NCI-H146 (cell line): ENCODE results near the gene PDIA6.

Source experiments
- DNase-seq: peaks from one replicate; lab custom pipeline; 2025; lab: John Stamatoyannopoulos, UW

Gene PDIA6, protein sequence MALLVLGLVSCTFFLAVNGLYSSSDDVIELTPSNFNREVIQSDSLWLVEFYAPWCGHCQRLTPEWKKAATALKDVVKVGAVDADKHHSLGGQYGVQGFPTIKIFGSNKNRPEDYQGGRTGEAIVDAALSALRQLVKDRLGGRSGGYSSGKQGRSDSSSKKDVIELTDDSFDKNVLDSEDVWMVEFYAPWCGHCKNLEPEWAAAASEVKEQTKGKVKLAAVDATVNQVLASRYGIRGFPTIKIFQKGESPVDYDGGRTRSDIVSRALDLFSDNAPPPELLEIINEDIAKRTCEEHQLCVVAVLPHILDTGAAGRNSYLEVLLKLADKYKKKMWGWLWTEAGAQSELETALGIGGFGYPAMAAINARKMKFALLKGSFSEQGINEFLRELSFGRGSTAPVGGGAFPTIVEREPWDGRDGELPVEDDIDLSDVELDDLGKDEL

DNA sequence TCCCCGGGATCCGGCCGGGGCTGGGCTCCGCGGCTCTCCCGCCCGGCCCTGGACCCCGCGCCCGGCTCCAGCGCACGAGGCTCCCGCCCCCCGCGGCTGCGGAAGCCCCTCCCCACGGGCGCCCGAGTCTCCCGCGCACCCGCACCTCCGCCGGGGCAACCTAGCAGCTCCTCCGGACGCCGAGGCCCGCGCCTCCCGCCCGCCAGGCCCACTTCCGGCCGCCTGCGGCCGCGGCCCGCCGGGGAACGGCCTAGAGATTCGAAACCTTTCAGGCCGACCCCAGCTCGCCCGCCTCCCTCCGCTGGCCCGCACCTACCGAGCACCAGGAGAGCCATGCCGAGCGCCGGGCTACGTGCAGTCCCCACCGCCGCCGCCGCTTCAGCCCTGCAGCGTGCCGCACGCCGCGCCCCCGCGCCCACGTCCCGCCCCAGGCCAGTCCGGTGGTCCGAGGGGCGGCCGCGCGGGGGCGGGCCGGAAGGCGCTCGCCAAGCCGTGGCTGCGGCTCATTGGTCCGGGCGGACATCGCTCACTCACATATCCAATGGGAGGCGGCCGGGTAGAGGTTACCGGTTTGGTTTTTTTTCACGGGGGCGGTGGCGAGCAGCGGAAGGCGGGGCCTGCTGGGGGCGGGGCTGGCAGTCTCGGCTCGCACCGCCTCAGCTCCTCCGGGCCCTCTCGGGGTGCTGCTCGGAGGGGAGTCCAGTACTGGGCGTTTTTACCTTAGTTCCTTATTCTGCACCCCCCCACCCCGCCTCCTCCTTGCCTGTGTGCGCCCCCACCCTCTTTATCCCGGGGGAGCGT, at the start of gene PDIA6:
PDIA6 (minus strand) TSS at position 424 of the 801 bp plus-strand sequence; CDS start at position 335, 89 bp downstream.
- DNase-seq, result peak; percentile 97

DNA sequence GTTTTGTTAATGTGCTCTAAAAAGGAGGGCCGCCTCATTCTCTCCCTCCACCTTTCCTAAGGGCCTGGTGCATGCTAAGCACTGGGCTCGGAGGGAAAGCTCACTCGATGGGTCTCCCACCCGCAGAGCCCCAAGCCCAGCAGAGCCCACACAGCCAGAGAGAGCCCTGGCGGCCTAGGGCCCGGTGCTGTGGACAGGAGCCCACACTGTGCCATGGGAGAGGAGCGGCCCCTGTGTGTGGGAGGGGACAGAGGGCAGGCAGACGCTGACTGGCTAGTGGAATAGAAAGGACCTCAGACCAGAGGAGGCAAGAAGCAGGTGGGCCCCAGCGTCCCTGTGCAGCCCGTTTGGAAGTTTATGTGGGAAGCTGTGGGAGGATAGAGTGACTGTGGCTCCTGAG, 49.7 kb upstream of the PDIA6 start:
- no peak for DNase-seq

DNA sequence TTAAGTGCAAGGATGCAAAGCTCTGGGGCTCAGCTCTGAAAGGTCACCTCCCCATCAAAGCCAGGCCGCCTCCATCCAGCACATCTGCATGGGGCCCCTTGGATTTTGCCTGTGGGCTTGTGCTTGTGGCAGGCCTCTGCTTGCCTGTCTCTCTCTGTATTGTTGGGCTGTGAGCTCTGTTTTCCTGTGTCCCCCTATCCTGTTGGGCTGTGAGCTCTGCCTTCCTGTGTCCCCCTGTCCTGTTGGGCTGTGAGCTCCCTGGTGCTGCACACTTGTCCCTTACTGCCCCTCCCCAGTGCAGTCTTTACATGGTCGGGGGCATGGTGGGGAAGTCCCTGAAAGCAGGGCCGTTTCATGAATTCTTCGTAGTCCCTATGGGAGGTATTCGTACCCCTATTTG, 49.2 kb upstream of the PDIA6 start:
- DNase-seq, result no peak

DNA sequence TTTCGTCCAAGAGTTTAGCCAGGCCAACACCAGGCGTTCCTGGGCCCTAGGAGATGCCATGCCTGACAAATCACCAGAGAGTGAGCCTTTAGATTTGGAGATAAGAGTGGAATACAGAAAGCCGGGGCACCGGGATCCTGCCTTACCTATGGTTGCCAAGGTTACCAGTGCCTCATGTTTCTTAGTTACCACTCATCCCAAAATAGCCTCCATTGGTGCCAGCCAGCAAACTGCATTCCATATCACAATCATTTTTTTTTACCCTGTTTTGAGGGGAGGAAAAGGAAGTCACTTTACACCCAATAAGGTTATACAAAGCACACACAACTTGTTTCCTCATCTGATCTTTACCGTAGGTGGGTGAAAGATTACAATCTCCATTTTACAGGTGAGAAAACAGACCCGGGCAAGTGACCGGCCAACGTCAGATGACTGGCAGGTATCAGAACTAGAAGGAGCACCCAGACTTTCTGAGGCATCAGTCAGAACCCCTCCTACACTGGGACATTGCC, 48.3 kb upstream of the PDIA6 start:
- no peak for DNase-seq

DNA sequence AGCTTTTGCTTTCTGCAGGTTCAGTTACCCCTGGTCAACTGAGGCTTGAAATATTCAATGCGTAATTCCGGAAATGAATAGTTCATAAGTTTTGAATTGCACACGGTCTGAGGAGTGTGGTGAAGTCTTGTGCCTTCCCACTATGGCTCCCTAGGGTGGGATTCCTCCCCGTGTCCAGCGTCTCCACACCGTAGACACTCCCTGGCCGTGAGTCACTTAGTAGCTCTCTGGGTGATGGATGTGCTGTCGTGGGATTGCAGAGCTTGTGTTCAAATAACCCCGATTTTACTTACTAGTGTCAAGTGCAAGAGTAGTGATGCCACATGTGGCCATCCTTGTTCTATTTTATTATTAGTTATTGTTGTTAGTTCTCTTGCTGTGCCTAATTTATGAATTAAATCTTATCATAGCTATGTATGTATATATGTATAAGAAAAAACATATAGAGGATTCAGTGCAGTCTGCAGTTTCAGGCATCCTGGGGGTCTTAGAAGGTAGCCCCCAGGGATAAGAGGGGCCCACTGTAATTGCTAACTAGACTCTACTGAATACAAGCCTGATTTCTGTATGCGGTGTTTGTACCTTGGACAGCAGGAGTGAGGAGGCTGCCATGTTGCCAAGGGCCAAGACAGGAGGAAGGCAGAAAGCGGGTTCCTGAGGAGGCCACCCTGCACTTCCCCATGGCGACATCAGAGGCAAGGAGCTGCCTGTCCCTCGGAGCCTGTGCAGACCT, 47.7 kb upstream of the PDIA6 start:
- DNase-seq, result no peak

DNA sequence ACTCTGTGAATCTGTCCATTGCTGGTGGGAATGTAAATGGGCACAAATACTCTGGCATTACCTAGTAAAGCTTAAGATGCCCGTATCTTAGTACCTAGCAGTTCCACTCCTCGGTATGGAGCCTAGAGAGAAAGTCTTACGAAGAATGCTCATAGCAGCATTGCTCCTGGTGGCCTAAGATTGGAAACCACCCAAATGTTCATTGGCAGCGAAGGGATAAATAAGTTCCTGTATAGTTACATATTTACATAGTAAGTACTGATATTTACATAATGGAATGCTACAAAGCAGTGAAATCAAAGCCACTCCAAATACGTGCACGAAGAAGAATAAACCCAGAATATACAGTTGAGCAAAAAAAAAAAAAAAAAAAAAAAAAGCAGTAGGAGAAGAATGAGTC, 46.7 kb upstream of the PDIA6 start:
- no peak for DNase-seq

DNA sequence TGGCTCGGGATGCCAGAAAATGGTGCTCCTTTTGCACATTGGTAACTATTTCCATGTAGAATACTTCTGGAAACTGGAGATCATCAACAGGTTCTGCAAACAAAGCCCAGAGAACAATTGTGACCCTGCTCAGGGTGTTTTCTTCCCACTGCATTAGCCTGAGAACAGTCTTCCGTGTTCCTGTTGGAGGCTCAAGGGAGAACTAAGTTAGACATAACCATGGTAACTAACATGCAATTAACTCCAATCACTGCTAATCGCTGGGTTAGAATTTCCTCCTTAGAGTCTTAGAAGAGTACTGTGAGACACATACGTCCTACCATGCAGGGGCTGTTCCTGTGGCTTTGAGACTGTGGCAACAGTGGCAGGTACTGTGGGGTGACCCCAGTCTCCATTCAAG, 36.0 kb upstream of the PDIA6 start:
- no peak for DNase-seq

DNA sequence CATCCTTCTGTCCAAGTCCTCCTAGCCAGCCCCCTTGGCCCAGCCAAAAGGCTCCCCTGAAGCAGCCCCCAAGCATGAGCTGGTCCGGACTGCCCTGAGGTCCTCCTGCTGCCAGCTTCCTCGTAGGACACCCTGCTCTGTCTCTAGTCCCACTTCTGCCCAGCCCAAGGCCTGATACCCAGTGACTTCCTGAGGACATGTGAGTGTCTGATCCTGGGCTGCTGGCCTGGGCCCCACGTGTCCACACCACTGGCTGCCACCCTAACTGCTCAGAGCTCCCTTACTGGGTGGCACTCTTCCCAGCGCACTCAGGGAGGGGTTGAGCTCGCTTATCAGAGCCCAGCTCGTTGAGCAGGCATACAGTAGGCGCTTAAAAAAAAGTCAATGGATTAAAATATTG, 34.4 kb upstream of the PDIA6 start:
- DNase-seq, result no peak

DNA sequence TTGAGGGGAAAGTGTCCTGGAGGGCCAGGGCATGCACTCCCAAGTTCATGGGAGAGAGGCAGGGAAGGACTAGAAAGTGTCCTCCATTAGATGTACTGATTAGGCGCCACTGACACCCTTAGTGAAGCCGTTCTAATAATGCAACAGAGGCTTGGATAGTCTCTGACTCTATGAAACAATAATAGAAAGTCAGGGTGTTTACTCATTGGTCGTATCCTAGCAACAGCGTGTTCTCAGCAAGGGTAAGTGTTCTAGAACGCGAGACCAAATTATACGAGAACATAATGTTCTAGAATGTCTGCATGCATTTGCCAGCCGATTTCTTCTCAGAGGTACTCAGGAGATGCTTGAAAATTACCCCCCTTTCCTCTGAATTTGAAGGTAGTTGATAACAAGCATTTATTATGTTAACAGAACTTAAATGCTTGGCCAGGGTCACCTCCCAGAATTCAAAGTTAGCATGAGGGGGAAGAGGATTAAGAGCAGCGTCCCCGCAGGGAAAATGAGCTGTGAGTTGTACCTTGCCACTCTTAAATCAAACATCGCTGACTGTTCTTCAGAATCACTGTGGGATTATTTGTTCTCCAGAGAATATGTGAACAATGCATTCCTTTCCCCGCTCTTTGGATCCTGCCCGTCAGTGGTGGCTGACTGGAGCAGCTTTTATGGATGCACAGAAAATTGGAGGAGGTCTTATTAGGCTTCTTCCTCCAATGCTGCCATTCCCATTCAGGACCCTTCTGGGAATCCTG, 33.7 kb upstream of the PDIA6 start:
- DNase-seq, result no peak

DNA sequence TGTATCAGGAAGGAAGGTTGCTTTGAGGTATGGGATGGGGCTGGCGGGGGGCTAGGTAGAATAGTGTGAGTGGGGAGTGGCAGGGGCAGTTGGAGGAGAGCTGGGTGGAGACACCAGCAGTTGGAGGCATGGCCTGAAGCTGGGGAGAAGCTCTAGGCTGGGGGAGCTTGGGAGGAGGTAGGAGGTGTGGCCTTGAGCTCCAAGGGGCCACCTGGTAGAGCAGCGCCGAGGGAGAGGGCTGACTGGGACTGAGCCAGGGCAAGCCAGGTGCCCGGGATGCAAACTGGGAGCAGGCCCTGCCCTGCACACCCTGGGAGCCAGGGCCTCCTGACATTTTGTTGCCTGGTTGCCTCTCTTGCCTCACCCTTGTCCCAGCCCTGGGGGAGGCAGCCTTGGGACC, 33.1 kb upstream of the PDIA6 start:
- DNase-seq, result no peak

DNA sequence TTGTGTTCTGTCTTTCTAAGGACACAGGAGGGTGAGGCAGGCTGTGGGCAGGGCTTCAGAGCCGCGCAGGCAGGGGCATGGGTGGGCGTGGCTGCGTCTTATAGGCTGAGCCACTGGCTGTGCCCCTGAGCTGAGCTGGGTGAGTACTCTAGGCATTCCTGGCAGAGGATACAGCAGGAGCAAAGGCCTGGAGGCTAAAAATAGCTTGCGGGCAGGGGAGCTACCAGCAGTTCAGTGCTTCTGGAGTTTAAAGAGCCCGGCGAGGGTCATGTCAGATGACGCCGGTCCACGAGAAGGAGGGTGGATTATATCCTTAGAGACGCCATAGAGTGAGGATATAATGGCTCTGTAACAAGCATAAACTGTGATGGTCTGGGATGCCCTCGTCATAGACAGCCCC, 31.5 kb upstream of the PDIA6 start:
- DNase-seq, result no peak

DNA sequence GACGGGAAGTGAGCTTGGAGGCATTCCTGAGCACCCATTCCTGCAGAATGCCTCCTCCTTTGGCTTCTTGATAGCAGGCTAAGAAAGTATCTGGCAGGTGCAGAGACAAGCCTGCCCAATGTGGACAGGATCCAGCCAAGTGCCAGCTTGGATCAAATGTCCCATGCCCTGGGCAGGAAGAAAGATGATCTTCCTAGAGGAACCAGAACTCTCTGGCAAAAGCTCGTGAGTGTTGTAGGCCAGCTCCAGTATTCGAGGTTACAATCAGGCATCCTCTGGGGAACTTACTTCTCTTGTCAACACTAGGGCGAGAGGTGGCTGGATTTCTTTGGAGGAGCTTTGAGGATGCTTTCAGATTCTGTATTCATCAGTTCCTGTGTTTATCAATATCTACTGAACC, 29.9 kb upstream of the PDIA6 start:
- no peak for DNase-seq

DNA sequence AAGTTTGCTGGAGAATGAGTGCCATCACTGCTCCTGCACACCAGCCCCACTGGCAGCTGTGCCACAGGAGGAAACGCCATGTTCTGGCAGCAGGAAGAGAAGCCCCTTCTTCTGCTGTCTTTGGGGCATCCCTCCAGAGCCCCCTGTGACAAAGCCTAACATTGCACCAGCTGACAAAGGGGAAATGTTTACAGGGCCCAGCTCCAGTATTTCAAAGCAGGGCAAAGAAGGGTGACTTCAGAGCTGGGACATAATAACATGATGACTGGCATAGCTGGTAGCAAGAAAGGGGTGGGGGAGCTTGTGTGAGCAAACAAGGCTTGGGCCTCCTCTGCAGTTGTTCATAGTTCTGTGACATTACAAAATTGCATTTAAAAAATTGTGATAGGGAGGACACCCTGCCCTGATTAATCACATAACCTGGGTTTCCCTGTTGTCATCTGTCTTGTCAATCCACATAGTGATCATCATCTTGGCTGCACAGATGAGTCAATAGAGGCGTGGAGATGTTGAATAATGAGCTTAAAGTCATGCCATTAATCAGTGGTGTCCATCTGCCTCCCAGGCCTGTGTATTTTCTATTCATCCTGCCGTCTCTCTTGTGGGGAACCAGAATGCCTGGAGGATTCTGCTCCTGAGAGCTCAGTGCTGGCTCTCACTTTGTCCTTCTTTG, 29.1 kb upstream of the PDIA6 start:
- DNase-seq, result peak; percentile 35

DNA sequence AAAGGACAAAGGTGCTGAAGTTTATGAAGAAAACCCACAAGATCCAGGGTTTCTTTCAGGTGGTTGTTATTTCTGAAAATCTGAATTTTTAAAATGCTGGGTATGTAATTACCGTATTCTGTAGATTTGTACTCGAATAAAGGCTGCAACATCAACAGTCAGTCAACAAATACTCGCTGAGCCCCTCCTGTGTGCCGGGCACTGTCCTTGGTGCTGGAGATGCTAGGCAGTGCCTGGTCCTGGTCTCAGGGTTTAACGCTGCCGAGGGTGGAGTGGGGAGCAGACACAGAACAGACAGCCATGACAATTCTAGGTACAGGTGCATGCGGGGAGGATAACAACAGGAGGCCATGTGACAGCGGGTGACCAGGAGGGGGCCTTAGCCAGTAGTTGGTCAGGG, 27.2 kb upstream of the PDIA6 start:
- DNase-seq, result no peak

DNA sequence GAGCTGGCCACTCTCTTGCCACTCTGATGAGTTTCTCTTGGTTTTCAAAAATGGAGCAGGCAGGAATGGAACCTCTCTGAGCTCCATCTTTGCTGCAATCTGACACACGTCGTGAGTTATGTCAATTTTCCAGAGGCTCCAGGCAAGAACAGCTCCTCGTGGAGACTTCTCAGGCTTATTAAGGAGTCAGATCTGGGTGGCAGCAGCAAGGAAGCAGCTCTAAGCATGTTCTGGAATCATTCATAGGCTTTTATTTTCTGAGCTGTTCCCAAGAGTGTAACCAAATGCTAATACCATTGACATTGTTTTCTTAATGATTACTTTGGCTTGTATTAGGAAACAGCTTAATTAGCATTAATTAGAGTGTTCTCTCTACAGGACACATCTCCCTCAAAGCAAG, 26.1 kb upstream of the PDIA6 start:
- DNase-seq, result no peak

DNA sequence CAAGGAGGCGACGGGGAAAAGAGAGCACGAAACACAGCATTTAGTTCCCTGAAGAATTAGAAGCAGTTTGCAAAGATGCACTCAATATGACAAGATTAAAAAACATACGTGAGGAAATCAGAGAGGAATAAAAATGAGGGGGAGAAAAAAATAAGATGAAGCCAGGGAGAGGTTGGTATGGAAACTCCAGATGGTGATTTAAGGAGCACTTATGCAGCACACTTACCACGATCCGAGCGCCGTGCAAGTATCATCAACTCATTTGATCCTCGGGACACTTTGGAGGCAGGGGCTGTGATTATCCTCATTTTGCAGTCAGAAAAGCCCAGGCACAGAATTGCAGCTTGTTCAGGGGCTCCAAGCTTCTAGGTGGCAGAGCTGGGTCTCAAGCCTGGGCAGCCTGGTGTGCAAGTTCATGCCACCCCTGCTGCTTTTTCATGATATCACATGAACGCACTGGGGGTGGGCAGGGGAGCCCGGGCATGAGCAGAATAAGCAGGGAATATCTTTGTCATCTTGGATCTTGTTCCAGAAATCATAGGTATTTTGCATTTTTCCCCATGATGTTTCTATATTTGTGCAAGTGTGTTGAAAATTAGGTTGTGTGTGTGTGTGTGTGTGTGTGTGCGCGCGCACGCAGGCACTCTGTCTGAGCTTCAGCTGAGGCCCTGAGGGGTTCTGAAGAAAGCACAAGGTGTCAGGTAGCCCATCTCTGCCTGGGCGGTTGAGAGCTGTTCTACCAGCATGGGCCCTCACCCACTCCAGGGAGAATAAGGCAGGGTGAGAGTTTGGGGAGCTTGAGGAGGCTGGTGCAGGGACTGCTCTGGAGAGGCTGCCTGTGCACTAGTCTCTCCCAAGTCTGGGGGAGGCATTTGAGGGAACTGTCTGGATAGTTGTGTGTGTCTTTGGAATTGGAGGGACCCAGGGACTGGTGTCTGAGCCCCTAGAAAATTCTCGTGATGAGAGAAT, 25.0 kb upstream of the PDIA6 start:
- DNase-seq, result no peak

DNA sequence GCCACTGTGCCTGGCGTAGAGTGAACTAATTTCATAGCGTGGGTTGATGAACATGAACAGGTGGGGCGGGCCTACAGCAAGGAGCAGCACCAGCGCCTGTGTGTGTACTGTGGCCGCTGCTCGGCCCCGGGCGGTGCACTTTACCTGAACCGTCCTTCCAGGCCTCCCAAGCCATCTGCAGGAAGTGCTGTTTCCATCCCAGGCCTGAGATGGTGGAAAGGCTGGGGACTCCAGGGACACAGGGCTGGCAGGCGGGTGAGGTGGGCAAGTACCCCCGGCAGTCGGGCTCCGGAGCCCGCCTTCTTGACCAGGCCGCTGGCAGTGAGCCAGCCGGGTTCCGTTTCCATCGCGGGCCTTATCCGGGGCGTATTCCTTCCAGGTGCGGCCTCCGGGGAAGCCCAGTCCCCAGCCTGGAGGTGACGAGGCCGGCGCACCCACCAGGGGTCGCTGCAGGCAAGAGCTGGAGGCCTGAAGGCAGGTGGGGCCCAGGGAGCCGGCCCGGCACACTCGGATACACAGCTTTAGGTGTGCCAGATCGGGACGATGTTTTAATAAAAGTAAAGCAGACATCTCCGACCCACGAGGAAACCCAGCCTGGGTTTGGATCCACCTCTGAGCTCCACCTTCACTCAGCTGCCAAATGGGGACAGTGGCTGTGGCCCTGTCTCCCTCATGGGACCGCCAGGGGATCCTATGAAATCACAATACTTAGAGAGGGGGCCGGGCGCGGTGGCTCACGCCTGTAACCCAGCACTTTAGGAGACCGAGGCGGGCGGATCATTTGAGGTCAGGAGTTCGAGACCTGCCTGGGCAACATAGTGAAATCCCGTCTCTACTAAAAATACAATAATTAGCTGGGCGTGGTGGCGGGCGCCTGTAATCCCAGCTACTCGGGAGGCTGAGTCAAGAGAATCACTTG, 22.7 kb upstream of the PDIA6 start:
- peak; percentile 87 for DNase-seq

DNA sequence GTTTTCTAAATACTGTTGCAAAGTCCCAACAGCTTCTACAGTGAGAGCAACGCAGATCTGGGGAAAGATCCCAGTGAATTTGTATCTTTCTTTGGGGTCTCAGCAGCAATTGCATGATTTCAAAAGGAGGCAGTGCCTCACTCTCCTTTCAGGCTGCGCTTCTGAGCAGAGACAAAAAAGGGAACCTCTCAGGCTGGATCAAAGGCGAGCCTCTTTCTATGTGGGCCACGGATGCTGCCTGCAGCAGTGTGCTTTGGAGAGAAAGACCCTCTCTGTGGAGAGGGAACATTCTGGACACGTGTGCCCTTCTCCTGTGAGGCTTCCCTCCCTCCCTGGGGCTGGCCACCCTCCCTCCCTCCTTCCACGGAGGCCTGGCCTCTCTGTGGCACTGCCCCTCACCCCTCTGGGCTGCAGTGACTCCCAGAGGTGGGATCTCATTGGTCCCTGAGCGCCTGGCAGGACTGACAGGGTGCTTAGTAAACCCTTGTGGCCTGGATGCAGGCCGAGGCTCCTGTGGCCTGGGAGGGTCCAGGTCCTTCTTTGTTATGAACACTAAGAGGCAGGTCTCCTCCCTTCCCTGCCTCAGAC, 21.6 kb upstream of the PDIA6 start:
- DNase-seq, result no peak
